ENCODE results near the gene KCNQ1. TPM values are rescaled to one million over a fixed set of nuclear protein-coding genes. Genes with fewer than 3 reads are reported as not detected.

The KCNQ1 gene
- polyA plus RNA-seq, 1 experiment = not detected

DNA sequence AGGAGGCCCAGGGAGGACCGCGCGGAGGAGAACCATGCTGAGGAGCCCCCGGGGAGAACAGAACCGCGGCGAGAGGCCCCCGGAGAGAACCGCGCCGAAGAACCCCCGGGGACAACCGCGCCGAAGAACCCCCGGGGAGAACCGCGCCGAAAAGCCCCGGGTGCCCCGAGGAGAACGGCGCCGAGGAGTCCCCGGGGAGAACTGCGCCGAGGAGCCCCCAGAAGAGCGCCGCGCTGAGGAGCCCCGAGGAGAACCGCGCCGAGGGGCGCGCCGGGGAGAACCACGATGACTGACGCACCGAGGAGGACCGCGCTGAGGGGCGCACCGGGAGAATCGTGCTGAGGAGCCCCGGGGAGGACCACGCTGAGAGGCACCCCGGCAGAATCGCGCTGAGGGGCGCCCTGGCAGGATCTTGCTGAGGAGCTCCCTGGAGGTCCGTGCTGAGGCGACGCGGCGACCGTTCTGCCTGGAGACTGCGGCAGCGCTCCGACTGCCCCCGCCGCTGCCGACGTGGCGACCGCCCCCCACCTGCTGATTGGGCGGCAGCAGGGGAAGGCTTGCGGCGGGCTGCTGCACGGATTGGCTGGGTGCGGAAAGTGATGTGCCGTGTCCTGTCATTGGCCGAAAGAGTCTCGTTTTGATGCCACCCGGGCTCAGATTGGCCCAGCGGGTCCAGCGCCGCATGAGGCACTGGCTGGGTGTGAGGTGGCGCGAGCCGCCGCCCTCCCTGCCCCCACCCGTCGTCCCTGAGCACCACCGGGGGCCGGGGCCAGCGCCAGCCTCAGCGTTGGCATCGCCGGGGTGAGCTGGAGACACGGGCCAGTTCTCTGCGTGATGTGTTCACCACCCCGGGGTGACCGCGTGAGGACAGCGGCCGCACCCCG is 255.0 kb downstream of the KCNQ1 start, which contains the start of gene KCNQ1OT1:
TSS of gene KCNQ1OT1 (minus strand) at position 464 of the 884 bp plus-strand sequence.
- POLR2A ChIA-PET = interaction anchor here (0.6 to 1.6 kb wide), 15 partner anchors 8 to 974 kb away, joined by 3 to 10 read pairs (median 5); partner anchors contain the start of gene CDKN1C
- peaks cover 9% of the 10 kb centered on the region for H3K27me3 ChIP-seq (ENCODE audit: control insufficient read depth, insufficient read depth, low read length)
- peak within 1 kb of the TSS; percentile 52 for H3K27ac ChIP-seq (ENCODE audit: low read depth, low read length)
- peaks cover 12% of the 10 kb centered on the region for H3K9me3 ChIP-seq (ENCODE audit: control insufficient read depth, insufficient read depth, low read length)
- peak within 1 kb of the TSS; percentile 61 for H3K4me3 ChIP-seq (ENCODE audit: low read depth, low read length)
- peak; percentile 78 for DNase-seq (ENCODE audit: low read depth, low spot score)
- TF ChIP-seq, protein P1, sequence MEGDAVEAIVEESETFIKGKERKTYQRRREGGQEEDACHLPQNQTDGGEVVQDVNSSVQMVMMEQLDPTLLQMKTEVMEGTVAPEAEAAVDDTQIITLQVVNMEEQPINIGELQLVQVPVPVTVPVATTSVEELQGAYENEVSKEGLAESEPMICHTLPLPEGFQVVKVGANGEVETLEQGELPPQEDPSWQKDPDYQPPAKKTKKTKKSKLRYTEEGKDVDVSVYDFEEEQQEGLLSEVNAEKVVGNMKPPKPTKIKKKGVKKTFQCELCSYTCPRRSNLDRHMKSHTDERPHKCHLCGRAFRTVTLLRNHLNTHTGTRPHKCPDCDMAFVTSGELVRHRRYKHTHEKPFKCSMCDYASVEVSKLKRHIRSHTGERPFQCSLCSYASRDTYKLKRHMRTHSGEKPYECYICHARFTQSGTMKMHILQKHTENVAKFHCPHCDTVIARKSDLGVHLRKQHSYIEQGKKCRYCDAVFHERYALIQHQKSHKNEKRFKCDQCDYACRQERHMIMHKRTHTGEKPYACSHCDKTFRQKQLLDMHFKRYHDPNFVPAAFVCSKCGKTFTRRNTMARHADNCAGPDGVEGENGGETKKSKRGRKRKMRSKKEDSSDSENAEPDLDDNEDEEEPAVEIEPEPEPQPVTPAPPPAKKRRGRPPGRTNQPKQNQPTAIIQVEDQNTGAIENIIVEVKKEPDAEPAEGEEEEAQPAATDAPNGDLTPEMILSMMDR (IDR thresholded peaks at IDR 0.05; ENCODE audit: low read depth, low read length) = no peak
- CTCF ChIA-PET = no interaction called here

GRCh38 chr11:2700415-2701211 is 255.8 kb downstream of the KCNQ1 start:
- CTCF ChIA-PET = no interaction called here
- TF ChIP-seq, protein P1 (IDR thresholded peaks at IDR 0.05; ENCODE audit: low read depth, low read length) = no peak

GRCh38 chr11:2701230-2701629 is 256.4 kb downstream of the KCNQ1 start:
- TF ChIP-seq, protein P1 (IDR thresholded peaks at IDR 0.05; ENCODE audit: low read depth, low read length) = no peak
- H3K4me3 ChIP-seq (ENCODE audit: low read depth, low read length) = no peak overlapping the region
- ChIA-PET POLR2A (no interaction called here), CTCF (no interaction called here)
- peaks cover 11% of the 10 kb centered on the region for H3K27me3 ChIP-seq (ENCODE audit: control insufficient read depth, insufficient read depth, low read length)
- no peak for DNase-seq (ENCODE audit: low read depth, low spot score)
- H3K9me3 ChIP-seq (ENCODE audit: control insufficient read depth, insufficient read depth, low read length) = peaks cover 18% of the 10 kb centered on the region
- H3K27ac ChIP-seq (ENCODE audit: low read depth, low read length) = no peak overlapping the region

More at GRCh38 chr11:2700415-2701211, 255.8 kb downstream of the KCNQ1 start:
- DNase-seq (ENCODE audit: low read depth, low spot score) = no peak
- Histone ChIP-seq H3K27ac (ENCODE audit: low read depth, low read length) (no peak overlapping the region), H3K27me3 (ENCODE audit: control insufficient read depth, insufficient read depth, low read length) (peaks cover 9% of the 10 kb centered on the region), H3K9me3 (ENCODE audit: control insufficient read depth, insufficient read depth, low read length) (peaks cover 12% of the 10 kb centered on the region), H3K4me3 (ENCODE audit: low read depth, low read length) (peak overlapping the region; percentile 61)
- POLR2A ChIA-PET = interaction anchor here (0.6 to 1.6 kb wide), 12 partner anchors 9 to 973 kb away, joined by 3 to 10 read pairs (median 5); partner anchors contain the start of gene CDKN1C

- no peak overlapping the region for H3K27ac ChIP-seq (ENCODE audit: low read depth, low read length)
- ChIA-PET CTCF (no interaction called here), POLR2A (no interaction called here)
- peaks cover 16% of the 10 kb centered on the region for H3K27me3 ChIP-seq (ENCODE audit: control insufficient read depth, insufficient read depth, low read length)
- TF ChIP-seq, protein P1 (IDR thresholded peaks at IDR 0.05; ENCODE audit: low read depth, low read length) = no peak
- H3K4me3 ChIP-seq (ENCODE audit: low read depth, low read length) = no peak overlapping the region
- H3K9me3 ChIP-seq (ENCODE audit: control insufficient read depth, insufficient read depth, low read length) = peaks cover 23% of the 10 kb centered on the region
- no peak for DNase-seq (ENCODE audit: low read depth, low spot score)
These were observed 257.2 kb downstream of the KCNQ1 start for GRCh38 chr11:2701898-2702434.

All from AG04450 (cell line).